Jurkat, Clone E6-1 (cell line): ENCODE measurements around the gene CERS2. TPM values are rescaled to one million over a fixed set of nuclear protein-coding genes. Genes with fewer than 3 reads are reported as not detected.

ENCODE experiments used
- DNase-seq: peaks from one replicate; pipeline ENCODE4 v3.0.0-alpha.2; 2011; ENCODE audit warnings: low read depth, low spot score
- H3K4me3 ChIP-seq: 2 replicates; pipeline ENCODE4 v1.5.1; 2011; ENCODE audit warnings: mild to moderate bottlenecking, low read length, control low read depth, moderate library complexity
- polyA plus RNA-seq: library from polyadenylated mRNA; unstranded; fragments of >200 nt; gene quantifications from one replicate; pipeline ENCODE4 v1.2.1, GENCODE V29; 2012; ENCODE audit warnings: missing spikeins; ENCODE audit not compliant: insufficient read length, insufficient read depth

CERS2 gene, protein sequence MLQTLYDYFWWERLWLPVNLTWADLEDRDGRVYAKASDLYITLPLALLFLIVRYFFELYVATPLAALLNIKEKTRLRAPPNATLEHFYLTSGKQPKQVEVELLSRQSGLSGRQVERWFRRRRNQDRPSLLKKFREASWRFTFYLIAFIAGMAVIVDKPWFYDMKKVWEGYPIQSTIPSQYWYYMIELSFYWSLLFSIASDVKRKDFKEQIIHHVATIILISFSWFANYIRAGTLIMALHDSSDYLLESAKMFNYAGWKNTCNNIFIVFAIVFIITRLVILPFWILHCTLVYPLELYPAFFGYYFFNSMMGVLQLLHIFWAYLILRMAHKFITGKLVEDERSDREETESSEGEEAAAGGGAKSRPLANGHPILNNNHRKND
- 166 TPM for polyA plus RNA-seq

DNA sequence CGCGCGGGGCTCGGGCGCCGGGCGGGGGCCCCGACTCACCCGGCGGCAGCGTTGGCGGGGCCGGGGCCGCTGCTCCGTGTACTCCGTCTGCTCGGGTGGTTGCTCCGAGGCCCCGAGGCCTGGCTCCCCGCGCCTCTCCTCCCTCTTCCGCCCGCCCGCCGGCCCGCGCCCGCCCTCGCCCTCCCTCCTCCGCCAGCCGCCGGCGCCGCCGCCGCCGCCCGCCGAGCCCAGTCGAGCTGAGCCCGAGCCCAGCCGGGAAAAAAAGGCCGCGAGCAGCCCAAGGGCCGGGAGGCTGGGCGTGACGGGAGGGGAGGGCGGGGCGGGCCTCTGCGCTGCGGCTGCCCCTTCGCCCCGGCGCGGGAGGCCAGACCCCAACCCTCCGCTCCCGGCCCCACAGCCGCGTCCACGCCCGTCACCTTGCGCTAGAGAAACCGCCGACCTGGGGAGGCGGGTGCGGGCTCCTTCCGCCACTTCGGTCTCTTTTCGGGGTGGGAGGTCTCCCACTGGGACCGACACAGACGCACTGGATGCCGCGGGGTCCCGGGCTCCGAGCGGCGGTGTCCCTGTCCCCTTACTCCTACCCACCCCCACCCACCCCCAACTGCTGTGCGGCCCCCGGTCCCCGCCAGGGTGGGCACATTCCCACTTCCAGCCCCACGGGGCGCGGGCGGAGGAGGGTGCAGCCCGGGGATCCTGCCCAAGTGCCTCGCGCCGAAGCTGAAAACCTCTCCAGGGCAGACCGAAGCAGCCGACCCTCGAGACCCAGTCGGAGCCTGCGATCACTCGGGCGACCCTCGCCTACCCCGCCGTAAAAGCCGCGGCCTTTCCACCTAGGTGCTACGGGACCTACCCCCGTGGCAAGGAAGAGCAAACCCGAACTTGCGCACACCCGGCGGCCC lies at the start of gene CERS2:
Gene CERS2 (minus strand): TSS at position 256 of the 899 bp plus-strand sequence. CDS start 5,745 bp downstream, outside the sequence.
- peak within 1 kb of the TSS; percentile 84 for H3K4me3 ChIP-seq
- DNase-seq, result no peak

DNA sequence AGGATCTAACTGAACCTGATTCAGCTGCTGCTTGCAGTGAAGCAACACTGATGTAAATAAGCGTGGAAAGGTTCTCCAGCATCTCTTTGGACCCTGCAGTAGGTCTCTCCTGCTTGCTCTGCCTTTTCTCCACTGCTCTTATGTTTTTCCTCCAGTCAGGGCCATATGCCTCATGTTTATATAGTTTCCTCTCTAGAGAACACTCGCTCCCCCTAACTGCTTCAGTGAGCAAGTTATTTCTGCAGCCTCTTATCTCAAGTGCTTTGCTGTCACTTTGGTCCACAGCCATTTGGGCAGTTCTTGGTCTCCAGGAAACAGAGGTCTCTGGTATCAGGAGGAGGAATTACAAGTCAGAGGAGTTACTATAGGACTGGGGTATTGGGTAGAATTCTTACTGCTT lies 38.9 kb upstream of the CERS2 start:
- DNase-seq, result no peak
- no peak overlapping the region for H3K4me3 ChIP-seq

DNA sequence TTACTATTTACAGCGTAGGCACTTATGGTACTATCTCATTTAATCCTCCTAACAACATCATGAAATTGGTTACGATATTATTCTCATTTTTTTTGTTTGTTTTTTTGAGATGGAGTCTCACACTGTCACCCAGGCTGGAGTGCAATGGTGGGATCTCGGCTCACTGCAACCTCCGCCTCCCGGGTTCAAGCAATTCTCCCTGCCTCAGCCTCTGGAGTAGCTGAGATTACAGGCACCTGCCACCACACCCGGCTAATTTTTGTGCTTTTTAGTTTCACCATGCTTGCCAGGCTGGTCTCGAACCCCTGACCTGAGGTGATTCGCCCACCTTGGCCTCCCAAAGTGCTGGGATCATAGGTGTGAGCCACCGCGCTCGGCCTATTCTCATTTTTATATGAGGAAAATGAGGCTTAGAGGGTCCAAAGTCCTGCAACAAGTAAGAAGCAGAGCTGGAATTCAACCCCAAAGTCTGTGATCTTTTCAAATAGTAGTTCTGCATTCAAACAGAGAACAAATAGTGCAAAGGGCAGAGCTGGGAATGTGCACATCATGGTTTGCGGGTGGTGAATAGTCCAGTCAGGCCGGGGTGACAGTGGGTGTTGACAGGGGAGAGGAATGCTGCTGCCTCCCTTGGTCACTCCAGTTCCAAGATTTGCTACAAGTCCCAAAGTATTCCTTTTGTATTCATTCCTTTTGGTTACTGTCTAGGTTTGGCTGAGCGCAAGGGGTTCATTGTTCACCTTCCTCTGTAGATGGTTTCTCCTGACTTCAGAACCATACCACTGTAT lies 38.2 kb upstream of the CERS2 start:
- DNase-seq, result no peak

DNA sequence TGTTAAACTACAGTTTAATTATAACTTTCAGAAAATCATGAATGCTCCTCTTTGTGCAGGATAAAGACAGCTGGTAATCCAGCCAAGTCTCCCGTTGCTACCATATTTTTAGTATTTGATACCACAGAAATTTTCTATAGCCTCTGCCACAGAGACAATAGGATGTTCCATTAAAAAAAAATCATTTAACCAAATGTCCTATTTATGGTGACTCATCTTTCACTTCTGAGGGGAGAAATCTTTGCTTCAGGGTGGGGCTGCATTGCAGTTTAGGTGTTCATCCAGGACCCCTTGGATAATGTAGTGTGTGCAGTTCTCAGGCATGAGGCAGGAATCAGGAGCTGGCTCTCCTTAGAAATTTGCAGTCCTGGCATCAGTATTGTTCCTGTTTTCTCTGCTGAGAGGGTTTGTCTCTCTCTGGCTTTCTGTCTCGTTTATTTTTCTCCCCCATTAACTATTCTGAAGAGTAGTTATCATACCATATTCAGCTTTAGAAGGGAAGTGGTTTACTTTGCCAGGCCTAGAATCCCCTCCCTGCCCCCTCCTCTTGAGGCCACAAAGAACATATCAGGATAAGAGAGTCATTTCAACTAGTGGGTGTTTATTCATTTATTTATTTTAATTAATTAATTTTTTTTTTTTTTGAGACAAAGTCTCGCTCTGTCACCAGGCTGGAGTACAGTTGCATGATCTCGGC lies 36.7 kb upstream of the CERS2 start:
- DNase-seq, result peak; percentile 57
- H3K4me3 ChIP-seq, result peak overlapping the region; percentile 9; the same call in 1 of the 2 replicates

More for the DNA sequence above, 38.2 kb upstream of the CERS2 start:
- H3K4me3 ChIP-seq, result no peak overlapping the region

DNA sequence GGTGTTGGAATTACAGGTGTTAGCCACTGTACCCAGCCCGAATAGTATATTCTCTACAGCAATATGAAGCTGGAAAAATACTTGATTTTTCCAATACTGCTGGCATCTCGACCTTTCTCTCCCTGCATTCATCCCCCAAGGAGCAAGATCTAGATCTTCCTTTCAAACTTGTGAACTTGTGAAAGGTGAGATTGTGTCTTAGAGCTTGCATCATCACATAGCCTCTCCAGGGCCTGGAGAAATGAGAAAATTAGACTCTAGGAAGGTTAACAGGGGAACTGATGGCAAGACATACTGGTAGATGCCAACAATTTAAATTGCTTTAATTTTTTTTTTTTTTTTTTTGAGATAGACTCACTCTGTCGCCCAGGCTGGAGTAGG lies 35.7 kb upstream of the CERS2 start:
- DNase-seq, result no peak
- no peak overlapping the region for H3K4me3 ChIP-seq

DNA sequence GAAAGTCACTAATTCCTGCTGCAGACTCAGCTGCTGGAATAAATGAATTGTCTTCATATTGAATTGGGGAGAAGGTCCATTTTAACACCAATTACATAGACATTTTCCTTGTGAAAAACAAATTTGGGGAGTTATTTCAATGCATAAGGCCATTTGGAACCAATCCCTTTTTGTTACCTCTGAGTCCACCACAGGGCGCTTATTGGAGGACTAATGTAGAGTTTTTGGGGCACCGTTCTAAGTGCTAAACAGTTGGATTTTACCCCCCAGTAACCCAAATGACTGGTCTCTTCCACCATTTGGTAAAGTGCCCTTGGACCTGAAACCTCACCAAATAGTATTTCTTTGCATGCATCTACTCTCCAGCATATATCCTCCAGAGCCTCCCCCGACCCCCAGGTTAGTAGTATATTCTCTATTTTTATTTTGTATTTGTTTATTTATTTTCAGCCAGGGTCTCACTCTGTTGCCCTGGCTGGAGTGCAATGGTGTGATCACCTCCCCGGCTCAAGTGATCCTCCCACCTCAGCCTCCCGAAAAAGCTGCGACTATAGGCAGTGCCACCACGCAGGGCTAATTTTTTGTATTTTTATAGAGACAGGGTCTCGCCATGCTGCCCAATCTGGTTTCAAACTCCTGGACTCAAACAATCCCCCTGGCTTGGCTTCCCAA lies 35.2 kb upstream of the CERS2 start:
- H3K4me3 ChIP-seq, result peak overlapping the region; percentile 99
- no peak for DNase-seq

DNA sequence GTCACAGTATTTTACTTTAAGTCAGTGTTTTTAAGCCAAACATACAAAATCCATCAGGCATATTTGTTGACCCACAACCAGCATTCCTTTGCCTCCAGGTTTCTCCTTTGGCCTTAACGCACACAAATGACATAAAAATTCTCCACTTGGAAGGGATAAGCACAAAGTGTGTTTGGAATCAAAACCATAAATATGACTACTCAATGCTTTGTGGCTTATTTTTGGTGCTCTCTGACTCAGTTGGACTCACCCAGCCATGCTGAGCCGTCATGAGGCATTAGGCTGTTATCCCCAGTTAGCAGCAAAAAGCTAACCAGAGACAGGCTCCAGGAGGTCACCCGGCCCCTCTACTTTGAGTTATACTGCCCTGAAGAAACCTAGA lies 34.6 kb upstream of the CERS2 start:
- peak overlapping the region; percentile 99 for H3K4me3 ChIP-seq
- DNase-seq, result no peak

DNA sequence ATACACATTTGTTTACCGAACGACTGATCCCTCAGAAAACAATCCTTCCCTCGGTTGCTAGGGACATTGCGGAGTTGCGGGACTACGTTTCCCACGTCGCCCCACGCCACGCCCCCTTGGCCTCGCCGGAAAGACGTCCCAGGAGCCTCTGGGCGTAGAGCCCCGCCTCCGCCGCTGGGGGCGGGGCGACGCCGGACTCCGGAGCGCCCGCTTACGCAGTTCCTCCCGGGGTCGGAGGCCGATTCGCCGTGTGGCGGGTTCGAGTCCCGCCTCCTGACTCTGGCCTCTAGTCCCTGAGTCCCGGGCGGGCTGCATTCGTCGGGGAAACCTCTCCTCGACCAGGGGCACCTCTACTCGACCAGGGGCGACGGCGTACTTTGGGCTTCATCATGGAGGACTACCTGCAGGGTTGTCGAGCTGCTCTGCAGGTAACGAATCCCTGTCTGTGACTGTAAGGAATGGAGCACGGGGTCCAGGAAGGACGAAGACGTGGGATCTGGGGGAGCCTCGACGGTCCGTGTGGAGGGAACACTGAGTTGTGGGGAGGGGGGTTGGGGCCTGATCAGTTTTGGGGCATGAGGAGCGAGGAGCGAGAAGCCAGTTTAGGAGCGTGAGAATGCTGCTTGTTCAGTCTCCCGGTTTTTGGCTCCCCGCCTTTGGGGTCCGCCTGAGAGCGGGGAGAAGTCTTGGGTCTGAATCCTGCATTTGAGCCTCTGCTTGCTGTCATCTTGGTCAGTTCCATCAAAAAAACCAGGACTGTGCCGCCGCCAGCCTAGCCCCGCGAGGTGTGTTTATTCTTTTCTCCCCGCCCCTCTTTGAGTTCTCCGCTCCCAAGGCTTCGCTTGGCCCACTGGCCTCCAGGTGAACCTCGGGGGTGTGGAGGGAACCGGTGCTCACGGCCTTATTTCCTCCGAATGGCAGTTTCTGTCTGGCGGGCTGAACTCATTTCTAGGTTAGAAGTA lies 33.9 kb upstream of the CERS2 start, which contains the start of gene PRUNE1:
Gene PRUNE1 (plus strand): TSS at position 206 of the 962 bp plus-strand sequence. CDS start 184 bp downstream, at position 390.
- H3K4me3 ChIP-seq, result peak within 1 kb of the TSS; percentile 99
- peak; percentile 93 for DNase-seq

DNA sequence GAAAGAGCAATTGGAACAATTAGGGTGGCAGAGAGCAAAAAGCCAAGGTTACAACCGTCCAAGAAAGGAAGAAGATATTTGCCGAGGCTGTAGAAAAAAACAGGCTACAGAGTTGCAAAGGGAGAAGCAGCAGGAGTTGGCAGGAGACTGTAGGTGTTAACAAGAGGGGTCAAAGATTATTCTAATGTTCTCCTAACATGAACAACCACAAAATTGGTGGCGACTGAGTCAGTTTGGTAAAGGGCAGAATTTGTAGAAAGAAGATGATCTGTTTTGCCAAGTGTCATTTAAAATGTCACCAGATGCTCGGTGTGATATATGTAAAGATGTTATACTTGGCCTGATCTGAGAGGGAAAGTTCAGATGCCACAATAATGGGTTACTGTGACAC lies 33.2 kb upstream of the CERS2 start:
- no peak for DNase-seq
- H3K4me3 ChIP-seq, result peak overlapping the region; percentile 99

DNA sequence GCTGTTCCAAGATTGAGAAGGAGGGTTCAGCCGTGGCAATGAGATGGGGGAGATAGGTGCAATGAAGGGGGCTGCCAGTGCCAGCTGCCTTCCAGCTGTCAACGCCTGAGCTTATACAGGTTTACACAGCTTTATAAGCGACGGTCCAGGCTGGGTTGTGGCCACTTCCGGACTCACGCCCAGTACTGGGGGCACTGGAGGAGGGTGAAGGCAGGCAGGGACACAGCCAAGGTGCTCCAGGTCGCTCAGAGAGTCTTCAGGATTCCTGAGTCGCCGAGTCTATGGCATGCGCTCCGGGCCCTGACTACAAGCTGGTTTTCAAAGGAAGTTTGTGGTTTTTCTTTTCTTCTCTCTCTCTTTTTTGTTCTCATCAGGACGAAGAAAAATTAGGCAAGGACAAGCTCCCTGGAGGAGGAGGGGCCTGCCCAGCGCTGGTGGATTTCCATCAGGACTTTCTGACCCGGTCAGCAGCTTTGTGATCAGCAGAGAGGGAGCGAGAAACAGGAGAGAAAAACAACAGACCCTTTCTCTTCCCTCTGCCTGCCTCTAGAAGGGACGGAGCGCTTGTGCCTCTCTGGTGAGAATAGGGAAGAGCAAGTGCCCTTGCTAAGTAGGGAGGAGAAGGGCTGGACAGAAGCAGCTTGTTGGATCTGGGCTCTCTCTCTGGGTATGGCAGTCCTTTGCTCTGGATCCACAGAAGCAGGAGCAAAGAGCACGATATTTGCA lies 31.9 kb upstream of the CERS2 start, which contains the start of gene MINDY1:
Gene MINDY1 (minus strand): TSS at position 576 of the 726 bp plus-strand sequence. CDS start 4,285 bp downstream, outside the sequence.
- H3K4me3 ChIP-seq, result peak within 1 kb of the TSS; percentile 99
- peak; percentile 61 for DNase-seq

DNA sequence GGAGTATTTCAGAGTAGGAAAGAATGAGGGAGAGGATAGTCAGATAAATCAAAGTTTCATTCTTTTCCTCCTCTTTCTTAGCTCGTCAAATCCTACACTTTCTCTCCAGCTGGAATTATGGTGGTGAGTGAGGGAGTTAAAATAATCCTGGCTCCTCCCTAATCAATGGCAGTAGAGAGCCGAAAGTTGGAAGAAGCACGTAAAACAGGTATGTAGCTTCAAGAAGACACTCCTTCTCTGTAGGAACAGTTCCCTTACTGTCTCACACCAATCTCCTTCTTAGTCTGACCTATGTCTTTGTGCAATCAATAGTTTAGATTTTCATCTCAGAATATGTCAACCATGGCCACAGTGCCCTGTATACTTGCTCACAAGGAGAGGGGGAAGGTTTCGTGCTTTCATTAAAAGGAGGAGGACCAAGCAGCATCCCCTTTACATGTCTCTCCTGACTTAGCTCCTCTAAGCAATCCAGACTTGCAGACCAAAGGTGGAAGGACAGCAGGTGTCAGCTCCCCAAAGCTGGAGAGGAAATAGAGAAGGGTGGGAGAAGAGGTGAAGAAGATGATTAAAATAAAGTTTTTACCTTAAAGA lies 31.2 kb upstream of the CERS2 start:
- no peak for DNase-seq
- peak overlapping the region; percentile 60 for H3K4me3 ChIP-seq

DNA sequence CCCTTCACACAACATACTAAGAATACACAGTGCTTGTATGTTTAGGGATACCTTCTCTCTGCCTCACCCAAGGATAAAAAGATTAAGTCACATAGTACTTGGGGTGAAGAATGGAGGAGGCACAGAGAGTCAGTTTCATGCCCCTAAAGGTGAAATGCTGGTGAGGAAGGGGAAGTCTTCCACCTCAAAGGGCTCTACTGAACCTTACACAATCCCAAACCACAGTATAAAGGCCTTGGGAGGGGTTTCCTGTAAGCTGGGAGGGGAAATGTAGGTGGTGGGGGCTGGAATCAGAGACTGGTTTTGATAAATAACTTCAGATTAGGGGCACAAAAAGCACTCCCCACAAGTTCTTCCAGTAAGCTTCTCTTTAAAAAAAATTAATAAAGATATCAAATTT lies 28.5 kb upstream of the CERS2 start:
- DNase-seq, result peak; percentile 69
- H3K4me3 ChIP-seq, result no peak overlapping the region

DNA sequence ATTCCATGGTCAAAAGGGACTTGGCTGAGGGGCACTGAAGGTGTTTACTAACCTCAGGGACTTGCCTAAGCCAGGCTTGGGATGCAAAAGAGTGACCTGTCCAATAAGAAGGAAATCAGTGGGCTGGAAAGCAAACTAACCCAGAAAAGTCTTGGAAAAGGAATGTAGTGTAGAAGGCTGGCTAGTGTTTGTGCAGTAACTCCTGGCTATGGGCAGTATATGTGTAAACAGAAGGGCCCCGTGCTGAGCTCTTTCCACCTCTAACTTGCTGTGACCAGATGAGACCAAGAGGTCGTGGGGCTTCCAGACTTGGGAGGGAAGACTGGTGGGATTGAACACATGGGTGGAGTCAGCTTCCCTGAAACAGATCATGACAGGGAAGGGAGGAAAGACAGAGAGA lies 28.0 kb upstream of the CERS2 start:
- no peak for DNase-seq
- no peak overlapping the region for H3K4me3 ChIP-seq

DNA sequence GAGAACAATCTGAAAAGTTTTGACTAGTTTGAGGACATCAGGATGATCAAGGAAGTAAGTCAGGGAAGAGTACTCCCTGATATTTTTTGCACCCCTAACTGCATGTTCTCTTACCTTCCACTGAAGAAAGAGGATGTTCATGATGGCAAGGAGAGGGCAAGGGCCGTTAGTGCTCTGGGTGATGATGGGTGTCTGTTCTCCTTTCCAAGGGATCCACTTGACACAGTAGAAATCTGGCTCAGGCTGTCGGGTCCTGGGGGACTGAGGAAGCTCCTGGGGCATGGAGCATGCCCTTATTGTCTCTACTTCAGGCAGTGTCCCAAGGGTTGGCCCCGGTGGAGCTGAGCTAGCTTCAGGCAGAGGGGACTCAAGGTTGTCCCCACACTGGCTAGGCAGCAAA lies 27.4 kb upstream of the CERS2 start:
- no peak overlapping the region for H3K4me3 ChIP-seq
- DNase-seq, result no peak

DNA sequence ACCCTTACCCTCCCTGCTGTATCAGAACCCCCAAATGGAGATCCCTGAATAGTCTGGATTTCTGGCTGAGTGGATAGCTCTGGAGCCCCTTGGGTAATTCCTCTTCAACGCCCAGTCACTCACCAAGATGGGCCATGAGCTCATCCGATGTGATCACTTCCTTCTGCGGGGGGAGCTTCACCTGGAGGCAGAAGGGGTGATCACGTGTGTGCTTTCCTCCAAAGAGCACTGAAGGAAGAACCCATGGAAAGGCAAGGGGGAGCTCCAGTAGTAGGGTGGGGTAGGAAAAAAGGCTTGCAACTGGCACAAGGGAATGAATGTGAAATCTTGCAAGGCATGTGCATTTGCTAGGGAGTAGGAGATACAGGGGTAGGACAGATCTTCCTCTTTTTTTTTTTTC lies 27.0 kb upstream of the CERS2 start:
- H3K4me3 ChIP-seq, result no peak overlapping the region
- no peak for DNase-seq

DNA sequence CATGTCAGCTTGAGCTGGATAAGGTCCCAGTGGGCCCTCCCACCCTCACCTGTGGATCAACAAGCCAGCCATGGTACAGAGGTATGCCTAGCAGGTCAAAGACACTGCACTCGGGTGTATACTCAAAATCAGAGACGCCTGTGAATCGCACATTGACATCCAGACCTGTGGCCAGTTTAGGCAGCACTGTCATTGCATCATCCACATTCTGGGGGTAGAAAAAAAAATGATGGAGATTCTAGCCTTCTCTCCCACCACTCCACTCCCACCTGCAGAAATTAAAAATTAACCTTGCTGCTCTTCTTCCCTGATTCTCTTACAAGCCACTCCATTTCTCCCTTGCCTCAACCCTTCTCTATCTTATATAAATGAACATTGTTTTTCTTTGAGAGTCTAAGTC lies 25.8 kb upstream of the CERS2 start:
- DNase-seq, result no peak
- H3K4me3 ChIP-seq, result no peak overlapping the region
